Fibroblast of skin of left biceps (primary cell): ENCODE data around the gene ANKRD9.

Source experiments
- DNase-seq, 2 experiments: peaks; one replicate each; pipeline ENCODE4 v3.0.0-alpha.2; 2013; ENCODE audit warnings: low read depth in 2 of 2

ANKRD9 gene

DNA sequence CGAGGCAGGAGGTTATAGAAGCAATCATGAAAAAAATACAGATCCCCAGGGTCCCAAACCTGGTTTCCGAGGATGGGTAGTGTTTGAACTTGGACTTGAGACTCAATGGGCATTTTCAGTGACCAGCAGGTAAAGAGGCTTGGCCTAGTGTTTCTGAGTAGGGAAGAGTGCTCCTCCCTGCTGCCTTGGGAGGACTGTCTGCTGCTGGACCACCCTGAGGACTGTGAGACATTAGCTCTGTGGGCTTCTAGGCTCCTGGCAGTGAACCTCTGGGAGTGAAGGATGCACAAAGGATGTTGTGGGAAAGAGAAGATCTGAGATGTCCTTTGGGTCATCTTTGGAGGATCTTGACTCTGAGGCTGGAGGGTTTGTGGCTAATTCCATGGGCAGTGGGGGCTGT lies 30.5 kb downstream of the ANKRD9 start:
- DNase-seq: no peak

DNA sequence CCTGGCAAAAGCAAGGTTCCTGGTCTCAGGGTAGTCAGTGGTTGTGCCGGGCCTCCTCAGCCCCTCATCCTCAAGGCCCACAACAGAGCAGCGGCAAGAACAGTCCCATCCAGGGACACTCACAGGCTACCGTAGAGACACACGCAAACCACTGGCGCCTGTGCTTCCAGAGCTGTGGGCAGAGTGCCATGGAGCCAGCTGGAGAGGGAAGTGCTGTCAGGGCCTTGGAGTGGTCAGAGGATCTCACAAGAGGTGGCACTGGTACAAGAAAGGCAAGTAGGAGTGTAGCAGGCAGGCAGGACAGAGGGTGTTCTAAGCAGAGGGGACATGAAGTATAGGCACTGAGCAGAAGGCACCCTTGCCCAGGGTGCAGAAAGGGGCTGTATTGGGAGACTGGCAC lies 34.6 kb downstream of the ANKRD9 start:
- no peak for DNase-seq

DNA sequence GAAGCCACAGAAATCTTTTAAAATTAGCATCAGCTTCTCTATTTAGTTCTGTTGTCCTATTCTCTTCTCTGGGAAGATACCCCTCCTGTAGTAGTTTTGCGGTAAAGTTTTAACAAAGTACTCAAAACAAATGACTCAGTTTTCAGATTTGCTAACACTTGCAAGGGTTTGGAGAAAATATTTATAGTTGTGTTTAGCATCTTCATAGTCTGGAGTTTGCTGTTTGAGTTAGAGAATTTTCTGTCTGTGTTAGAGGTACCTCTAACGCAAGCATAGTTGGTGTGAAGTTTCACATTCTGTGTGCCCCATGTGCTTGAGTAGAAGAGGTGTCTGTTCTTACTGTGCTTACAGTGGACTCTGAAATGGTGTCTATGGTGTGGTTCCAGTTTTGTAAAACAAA lies 36.0 kb downstream of the ANKRD9 start:
- DNase-seq: no peak

DNA sequence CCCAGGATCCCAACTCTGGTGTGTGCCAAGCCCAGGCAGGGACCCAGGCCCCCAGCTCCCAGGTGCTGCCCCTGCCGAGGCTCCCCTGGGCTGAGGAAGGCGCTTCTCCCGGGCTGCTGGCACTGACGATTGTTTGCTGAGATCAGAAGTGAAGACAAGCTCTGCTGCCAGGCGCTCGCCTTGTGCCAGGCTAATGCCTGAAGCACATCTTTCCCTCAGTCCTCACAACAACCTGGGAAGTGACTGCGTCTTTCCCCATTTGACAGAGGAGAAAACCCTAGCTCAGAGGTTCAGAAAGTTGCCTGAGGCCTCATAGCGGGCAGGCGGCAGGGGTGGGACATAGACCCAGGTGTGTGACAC lies 36.8 kb downstream of the ANKRD9 start:
- DNase-seq: no peak

DNA sequence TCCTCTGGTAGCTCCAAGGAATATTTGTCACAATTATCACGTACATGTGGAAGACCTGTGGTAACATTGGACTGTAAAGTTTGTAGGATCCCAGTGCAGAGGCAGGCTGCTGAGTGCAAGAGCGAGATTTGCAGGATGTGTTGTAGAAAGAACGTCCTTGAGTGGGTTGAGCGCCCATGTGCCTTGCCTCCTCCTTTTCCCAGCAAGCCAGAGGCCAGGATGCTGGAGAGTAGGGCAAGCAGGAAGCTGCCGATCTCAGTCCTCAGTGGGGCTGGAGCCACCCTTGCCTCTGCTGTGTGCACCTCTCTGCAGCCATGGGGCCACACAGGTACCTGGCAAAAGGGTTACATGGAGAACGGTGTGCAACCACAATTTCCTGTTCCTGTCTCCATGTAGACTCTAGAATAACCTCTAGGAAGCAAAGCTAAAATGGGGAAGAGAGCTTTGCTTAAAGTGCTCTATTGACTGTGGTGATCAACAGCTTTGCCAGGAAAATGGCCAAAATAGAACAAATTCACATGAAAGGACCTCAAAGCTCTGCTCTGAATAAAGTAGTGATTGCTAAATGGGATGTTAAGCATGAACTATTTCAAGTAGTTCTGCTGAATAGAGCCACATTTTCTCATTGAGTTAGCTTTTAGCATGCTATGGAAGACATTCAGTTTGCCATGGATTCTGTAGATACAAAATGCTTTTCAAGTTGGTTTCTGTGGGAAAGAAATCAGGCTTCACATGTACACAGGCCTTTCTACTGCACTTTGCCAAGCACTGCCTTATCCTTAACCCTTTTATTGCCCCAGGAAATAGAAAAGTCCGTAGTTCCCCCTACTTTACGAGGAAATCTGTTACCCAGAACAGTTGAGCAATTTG lies 37.4 kb downstream of the ANKRD9 start:
- DNase-seq: no peak

DNA sequence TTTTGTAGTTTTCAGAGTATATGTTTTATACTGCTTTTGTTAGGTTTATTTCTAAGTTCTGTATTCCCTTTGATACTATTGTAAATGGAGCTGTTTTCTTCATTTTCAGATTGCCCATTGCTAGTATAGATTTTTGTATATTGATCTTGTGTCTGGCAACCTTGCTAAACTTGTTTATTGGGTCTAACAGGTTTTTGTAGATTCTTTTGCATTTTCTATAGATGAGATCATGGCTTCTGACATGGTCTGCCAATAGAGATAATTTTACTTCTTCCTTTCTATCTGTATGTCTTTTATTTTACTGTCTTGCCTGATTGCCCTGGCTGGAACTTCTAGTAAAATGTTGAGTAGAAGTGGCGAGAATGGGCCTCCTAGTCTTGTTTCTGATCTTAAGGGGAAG lies 40.3 kb downstream of the ANKRD9 start:
- no peak for DNase-seq

DNA sequence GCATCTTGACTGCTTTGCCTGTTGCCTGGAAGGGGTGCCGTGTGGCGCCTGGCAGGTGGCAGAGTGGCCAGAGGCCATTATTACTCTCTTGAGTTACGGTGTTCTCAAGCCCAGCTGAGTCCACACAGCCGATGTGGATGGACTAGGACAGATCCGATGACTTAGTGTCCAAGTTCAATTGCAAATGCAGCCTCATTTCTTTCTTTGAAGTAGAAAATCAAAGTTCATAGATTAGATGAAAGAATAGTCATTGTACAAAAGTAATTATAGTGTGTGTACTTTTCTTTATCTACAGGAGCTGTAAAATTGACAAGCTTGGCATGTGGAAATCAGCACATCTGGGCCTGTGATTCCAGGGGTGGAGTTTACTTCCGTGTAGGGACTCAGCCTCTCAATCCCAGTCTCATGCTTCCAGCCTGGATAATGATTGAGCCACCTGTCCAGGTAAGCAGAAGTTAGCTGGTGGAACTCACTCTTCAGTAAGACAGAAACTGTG lies 44.7 kb downstream of the ANKRD9 start:
- no peak for DNase-seq

DNA sequence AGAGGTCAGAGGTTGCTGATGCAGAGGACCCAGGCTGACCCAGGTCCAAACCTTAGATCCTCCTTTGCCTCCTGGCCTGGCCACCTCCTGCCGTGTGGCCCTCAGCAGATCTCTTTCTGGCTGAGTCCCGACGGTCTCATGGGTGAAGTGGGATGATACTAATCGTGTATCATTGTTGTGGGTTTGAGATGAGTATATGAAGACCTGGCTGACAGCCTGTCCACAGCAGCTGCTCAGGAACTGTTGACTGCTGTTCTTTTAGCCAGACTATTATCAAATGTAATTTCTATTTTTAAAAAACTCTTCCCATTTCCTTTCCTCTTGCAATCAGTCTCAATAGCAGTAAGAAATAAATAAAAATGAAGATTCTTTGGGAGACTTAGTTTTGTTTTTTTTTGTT lies 45.6 kb downstream of the ANKRD9 start:
- no peak for DNase-seq

DNA sequence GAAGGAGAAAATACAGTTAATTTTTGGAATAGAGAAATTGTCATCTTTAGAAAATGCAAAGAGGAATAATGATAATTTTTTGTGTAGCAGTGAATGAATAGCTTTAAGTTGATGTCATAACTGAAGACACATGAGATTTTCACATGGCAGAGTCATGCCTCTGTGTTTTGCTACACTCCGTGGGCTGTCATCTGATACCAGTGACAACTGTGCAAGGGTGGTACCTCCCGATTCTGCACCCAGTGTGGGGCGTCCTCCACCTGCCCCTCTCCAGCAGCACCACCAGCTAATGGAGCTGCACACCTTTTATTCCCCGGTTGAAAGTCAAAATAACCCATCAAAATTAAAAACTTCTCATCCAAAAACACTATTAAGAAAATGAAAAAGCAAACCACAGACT lies 47.2 kb downstream of the ANKRD9 start:
- DNase-seq: no peak

DNA sequence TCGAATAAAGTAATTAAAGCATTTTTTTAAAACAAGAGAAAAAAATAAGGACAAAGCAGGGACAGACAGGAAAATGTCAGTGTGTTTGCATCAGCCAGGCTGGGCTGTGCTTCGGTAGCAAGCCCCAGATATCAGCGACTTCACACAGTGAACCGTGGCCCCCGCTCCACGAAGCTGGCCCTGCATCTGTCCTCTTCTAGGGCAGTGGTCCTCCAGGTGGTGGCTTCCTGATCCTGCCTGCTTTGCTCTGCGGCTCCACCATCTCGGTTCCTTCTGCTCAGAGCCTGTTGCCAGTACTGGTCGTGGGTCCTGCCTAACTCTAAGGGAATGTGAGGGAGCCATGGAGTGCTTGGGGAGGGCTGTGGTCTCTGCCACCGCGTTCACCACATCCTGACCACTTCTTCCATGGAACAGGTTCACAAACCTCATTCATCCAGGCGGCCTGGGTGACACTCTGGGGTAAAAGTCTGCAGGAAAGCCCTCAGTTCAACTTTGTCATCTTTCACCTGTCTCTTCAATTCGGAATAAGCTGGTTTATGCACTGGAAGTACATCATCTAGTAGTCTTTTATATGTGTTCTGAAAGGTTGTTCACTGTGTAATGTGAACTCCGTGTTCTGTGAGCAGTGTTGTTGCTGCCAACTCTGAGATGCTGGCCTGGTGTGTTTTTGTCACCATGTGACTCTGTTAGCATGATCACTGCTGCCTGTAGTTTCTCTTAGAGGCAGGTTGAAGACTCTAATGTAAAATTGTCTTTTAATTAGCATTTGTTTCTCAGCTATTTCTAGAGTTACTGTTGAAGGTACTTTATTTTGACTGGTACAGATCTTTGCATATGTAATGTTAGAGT lies 47.9 kb downstream of the ANKRD9 start:
- no peak for DNase-seq

DNA sequence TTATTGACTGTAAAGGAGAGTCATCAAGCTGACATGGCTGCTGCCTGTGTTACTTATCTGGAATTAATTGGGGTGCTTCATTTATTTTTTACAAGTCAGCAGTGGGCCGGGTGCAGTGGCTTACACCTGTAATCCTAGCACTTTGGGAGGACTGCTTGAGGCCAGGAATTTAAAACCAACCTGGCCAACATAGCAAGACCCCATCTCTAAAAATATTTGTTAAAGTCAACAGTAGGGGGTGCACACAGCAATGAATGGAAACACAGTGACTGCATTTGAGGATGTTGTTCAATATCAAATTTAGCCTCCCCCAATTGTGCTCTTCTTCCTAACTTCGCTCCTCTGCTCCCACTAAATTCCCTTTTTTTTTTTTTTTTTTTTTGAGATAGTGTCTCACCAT lies 52.1 kb downstream of the ANKRD9 start:
- DNase-seq: no peak

DNA sequence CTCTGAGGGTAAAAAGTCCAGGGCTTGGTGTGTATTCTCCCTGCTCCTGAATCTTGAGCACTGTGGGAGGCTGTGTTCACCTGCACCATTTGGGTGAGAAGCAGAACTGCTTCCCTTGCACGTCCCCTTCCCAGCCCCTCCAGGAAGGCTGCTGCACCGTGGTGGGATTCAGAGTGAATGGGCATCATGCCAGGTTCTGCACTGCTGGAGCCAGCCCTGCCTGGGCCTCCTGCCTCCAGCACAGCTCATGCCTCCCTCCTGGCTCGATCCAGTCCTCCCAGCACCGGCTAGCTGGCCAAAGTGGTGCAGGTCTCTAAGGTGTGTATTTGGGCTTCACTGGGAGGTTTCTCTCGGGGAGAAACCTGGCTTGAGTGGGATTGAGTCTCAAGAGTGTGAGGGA lies 54.9 kb downstream of the ANKRD9 start:
- DNase-seq: no peak

DNA sequence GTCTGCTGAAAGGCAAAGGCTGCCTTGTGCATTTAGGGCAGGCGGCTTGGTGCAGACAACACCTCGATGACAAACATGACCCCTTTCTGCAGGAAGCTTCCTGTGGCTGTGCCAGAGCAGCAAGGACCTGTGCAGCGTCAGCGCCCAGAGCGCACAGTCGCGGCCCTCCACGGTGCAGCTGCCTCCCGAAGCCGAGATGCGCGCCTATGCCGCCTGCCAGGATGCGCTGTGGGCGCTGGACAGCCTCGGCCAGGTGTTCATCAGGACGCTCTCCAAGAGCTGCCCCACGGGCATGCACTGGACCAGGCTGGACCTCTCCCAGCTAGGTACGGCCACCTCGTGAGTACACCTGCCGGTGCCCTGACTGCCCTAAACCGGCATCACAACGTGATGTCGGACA lies 57.3 kb downstream of the ANKRD9 start:
- DNase-seq: no peak
